ENCODE data around the gene ARGLU1. TPM values are rescaled to one million over a fixed set of nuclear protein-coding genes. Genes with fewer than 3 reads are reported as not detected.
A peak's percentile ranks its signal among the peaks of the same experiment; 100 is the strongest.

Gene ARGLU1
- total RNA-seq, 1 donor from 2014 or later: 149 TPM

DNA sequence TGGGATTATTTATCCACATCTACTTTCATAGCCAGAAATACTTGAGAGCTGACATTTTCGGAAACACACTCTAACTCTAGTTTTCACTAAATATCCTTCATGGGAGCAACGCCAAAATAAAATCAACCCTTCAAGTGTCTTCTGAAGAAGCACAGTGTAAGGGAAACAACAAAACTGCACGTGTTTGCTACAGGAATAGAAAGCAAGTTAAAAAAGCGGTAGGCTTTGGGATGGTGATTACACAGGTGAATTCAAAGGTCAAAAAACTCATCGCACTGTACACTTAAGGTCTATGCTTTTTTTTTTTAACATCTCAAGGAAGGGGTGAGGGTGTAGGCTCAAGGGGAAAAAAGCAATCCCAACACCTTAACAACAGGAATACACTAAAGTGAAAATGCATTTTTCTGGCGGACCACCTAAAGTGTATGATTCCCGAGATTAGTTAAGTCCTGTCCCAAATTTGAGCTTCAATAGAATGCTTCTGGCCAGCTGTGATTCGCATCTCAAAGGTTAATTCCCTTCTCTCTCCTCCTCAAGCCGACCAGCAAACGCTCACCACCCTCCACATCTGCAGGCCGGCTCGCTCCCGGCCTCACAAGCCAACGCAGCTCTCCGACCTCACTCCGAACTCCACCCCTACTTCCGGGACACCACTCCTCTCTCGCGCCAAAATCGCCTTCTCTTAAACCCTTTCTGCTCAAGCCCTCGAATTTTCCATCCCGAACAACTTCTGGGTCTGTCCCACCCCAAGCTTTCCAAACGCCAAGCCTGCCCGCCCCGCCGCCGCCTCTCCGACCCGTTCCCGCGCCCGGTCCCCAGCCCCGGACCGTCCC, 1.1 kb downstream of the ARGLU1 start:
- Mint-ChIP-seq H3K4me1 (ENCODE audit: low read depth) (peaks cover 39% of the 10 kb centered on the region), H3K27ac (peak overlapping the region; percentile 97), H3K4me3 (ENCODE audit: low read depth) (peak overlapping the region; percentile 99), H3K9me3 (ENCODE audit: low read depth) (no peaks in the 10 kb centered on the region), H3K36me3 (ENCODE audit: insufficient read depth) (no peaks in the 10 kb centered on the region), H3K27me3 (no peaks in the 10 kb centered on the region)
- TF ChIP-seq, protein P1, sequence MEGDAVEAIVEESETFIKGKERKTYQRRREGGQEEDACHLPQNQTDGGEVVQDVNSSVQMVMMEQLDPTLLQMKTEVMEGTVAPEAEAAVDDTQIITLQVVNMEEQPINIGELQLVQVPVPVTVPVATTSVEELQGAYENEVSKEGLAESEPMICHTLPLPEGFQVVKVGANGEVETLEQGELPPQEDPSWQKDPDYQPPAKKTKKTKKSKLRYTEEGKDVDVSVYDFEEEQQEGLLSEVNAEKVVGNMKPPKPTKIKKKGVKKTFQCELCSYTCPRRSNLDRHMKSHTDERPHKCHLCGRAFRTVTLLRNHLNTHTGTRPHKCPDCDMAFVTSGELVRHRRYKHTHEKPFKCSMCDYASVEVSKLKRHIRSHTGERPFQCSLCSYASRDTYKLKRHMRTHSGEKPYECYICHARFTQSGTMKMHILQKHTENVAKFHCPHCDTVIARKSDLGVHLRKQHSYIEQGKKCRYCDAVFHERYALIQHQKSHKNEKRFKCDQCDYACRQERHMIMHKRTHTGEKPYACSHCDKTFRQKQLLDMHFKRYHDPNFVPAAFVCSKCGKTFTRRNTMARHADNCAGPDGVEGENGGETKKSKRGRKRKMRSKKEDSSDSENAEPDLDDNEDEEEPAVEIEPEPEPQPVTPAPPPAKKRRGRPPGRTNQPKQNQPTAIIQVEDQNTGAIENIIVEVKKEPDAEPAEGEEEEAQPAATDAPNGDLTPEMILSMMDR (IDR thresholded peaks at IDR 0.05; ENCODE audit: unreplicated experiment): no peak
- DNase-seq (ENCODE audit: low spot score, unreplicated experiment): peak; percentile 11

GRCh38 chr13:106565127-106565775, 2.7 kb downstream of the ARGLU1 start:
- no peaks in the 10 kb centered on the region for H3K36me3 Mint-ChIP-seq (ENCODE audit: insufficient read depth)
- no peak for DNase-seq (ENCODE audit: low spot score, unreplicated experiment)
- H3K27ac Mint-ChIP-seq: peak overlapping the region; percentile 12
- no peaks in the 10 kb centered on the region for H3K9me3 Mint-ChIP-seq (ENCODE audit: low read depth)
- H3K4me1 Mint-ChIP-seq (ENCODE audit: low read depth): peaks cover 50% of the 10 kb centered on the region
- H3K27me3 Mint-ChIP-seq: no peaks in the 10 kb centered on the region
- TF ChIP-seq, protein P1 (IDR thresholded peaks at IDR 0.05; ENCODE audit: unreplicated experiment): no peak
- no peak overlapping the region for H3K4me3 Mint-ChIP-seq (ENCODE audit: low read depth)

- DNase-seq (ENCODE audit: low spot score, unreplicated experiment): no peak
- TF ChIP-seq, protein P1 (IDR thresholded peaks at IDR 0.05; ENCODE audit: unreplicated experiment): no peak
- H3K27me3 Mint-ChIP-seq: no peaks in the 10 kb centered on the region
- H3K9me3 Mint-ChIP-seq (ENCODE audit: low read depth): no peaks in the 10 kb centered on the region
- H3K4me3 Mint-ChIP-seq (ENCODE audit: low read depth): no peak overlapping the region
- H3K4me1 Mint-ChIP-seq (ENCODE audit: low read depth): peaks cover 56% of the 10 kb centered on the region
- H3K36me3 Mint-ChIP-seq (ENCODE audit: insufficient read depth): peaks cover 18% of the 10 kb centered on the region
- H3K27ac Mint-ChIP-seq: no peak overlapping the region
Observed at GRCh38 chr13:106562301-106562700, 5.6 kb downstream of the ARGLU1 start.

DNA sequence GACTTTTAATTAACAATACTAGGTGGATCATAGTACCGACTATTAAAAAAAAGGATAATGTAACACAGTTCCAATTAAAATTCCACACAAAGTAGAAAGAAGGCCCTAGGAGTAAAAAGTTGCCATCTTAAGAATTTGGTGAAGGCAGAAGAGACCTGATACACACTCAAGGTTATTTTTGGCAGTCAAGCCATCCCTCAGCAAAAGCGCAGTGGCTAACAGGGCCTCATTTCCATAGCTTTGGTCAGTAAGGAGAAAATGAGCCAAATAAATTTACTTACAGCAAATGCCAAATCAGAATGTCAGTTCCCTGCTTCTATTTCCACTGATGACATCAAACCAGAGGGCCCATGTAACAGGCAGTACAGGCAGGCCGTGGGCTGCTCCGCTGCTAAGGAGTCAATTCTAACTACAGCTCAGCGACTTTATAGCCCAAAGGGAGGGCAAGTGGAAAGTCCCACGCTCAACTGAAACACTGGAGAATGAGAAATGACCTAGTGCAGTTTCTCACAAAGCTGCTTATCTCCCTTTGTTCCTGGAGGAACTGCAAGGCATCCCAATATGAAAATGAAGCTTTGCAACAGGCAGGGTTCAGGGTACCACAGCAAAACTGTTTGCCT, 6.3 kb downstream of the ARGLU1 start:
- TF ChIP-seq, protein P1 (IDR thresholded peaks at IDR 0.05; ENCODE audit: unreplicated experiment): no peak
- DNase-seq (ENCODE audit: low spot score, unreplicated experiment): no peak
- no peaks in the 10 kb centered on the region for H3K27me3 Mint-ChIP-seq
- H3K4me3 Mint-ChIP-seq (ENCODE audit: low read depth): no peak overlapping the region
- H3K27ac Mint-ChIP-seq: peak overlapping the region; percentile 11
- H3K9me3 Mint-ChIP-seq (ENCODE audit: low read depth): no peaks in the 10 kb centered on the region
- peaks cover 53% of the 10 kb centered on the region for H3K4me1 Mint-ChIP-seq (ENCODE audit: low read depth)
- peaks cover 22% of the 10 kb centered on the region for H3K36me3 Mint-ChIP-seq (ENCODE audit: insufficient read depth)

DNA sequence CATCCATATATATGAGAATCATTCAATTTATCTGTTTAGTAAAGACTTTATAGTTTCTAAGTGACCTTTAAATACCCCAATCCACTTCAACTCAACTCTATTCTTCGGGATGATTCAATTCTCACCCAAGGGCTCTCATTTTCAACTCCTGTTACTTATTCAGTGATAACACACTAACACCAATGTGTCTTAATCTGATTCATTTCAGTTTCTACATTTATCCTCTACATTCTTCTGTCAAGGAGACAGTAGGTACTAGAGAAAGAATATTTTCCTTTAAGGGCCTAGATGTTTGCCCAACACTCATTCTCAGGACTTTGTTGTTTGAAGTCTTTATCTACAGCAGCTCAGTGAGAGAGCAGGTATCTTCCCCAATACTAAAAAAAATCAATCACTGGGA, 7.1 kb downstream of the ARGLU1 start:
- Mint-ChIP-seq H3K4me1 (ENCODE audit: low read depth) (peaks cover 44% of the 10 kb centered on the region), H3K27ac (no peak overlapping the region), H3K36me3 (ENCODE audit: insufficient read depth) (peaks cover 31% of the 10 kb centered on the region), H3K27me3 (no peaks in the 10 kb centered on the region), H3K4me3 (ENCODE audit: low read depth) (no peak overlapping the region), H3K9me3 (ENCODE audit: low read depth) (peaks cover under 1% of the 10 kb centered on the region)
- no peak for DNase-seq (ENCODE audit: low spot score, unreplicated experiment)
- TF ChIP-seq, protein P1 (IDR thresholded peaks at IDR 0.05; ENCODE audit: unreplicated experiment): no peak

Measured in progenitor cell of endocrine pancreas (in vitro differentiated cells).